Ishikawa (cell line): Measurements from ENCODE around the gene AP3D1.
A peak's percentile ranks its signal among the peaks of the same experiment; 100 is the strongest.

Source experiments
- CEBPB ChIP-seq: IDR thresholded peaks from 2 replicates; pipeline ENCODE4 v1.6.1; 2012
- CREB1 ChIP-seq: IDR thresholded peaks from 2 replicates; pipeline ENCODE4 v1.6.1; 2012; ENCODE audit warnings: low read depth
- EGR1 ChIP-seq: IDR thresholded peaks from 2 replicates; pipeline ENCODE4 v1.6.1; 2012
- EP300 ChIP-seq: IDR thresholded peaks from 2 replicates; pipeline ENCODE4 v1.6.1; 2012; ENCODE audit warnings: borderline replicate concordance
- FOXM1 ChIP-seq: IDR thresholded peaks from 2 replicates; pipeline ENCODE4 v1.6.1; 2012; ENCODE audit warnings: low read depth, borderline replicate concordance
- NFIC ChIP-seq: IDR thresholded peaks from 2 replicates; pipeline ENCODE4 v1.6.1; 2012
- RAD21 ChIP-seq: IDR thresholded peaks from 2 replicates; pipeline ENCODE4 v1.6.1; 2012; ENCODE audit warnings: low read depth
- TAF1 ChIP-seq: IDR thresholded peaks from 2 replicates; pipeline ENCODE4 v1.6.1; 2012; ENCODE audit warnings: low read depth, mild to moderate bottlenecking
- TCF12 ChIP-seq: IDR thresholded peaks from 2 replicates; pipeline ENCODE4 v1.6.1; 2012; ENCODE audit warnings: low read depth
- TEAD4 ChIP-seq: IDR thresholded peaks from 2 replicates; pipeline ENCODE4 v1.6.1; 2012
- YY1 ChIP-seq: IDR thresholded peaks from 2 replicates; pipeline ENCODE4 v1.6.1; 2012; ENCODE audit warnings: low read depth
- ZBTB7A ChIP-seq: IDR thresholded peaks from 2 replicates; pipeline ENCODE4 v1.6.1; 2012; ENCODE audit warnings: low read depth
- TF ChIP-seq, protein P1 (sequence below): IDR thresholded peaks from 2 replicates; pipeline ENCODE4 v1.6.1; 2012
- TF ChIP-seq, protein P2 (sequence below): IDR thresholded peaks from 2 replicates; pipeline ENCODE4 v1.6.1; 2012
- TF ChIP-seq, protein P3 (sequence below): IDR thresholded peaks from 2 replicates; pipeline ENCODE4 v1.6.1; 2012; ENCODE audit warnings: low read depth, mild to moderate bottlenecking

The AP3D1 gene

DNA sequence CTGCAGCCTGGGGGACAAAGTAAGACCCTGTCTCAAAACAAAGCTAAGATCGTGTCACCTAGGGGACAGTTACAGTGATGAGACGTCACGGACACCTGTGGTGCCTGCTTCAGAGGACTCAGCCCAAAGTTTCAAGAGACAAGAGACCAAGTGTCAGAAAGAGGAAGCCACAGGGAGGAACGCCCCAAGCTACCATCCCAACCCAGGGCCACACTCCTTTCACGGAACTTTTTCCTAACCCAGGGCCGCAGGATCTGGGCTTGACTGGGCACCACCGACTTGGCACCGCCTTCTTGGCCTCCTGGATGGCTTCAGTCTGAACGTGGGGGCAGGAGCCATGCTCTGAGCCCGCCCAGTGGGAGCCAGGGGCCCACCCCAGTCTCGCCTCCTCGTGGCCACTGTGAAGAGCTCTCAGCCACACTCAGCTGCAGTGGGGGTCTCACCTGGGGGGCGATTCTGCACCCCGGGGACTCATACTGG is 63.7 kb downstream of the AP3D1 start:
- TF ChIP-seq TCF12: no peak
- TF ChIP-seq, protein P1, sequence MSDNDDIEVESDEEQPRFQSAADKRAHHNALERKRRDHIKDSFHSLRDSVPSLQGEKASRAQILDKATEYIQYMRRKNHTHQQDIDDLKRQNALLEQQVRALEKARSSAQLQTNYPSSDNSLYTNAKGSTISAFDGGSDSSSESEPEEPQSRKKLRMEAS: no peak
- no peak for TF ChIP-seq RAD21
- no peak for TF ChIP-seq EP300
- TF ChIP-seq, protein P2, sequence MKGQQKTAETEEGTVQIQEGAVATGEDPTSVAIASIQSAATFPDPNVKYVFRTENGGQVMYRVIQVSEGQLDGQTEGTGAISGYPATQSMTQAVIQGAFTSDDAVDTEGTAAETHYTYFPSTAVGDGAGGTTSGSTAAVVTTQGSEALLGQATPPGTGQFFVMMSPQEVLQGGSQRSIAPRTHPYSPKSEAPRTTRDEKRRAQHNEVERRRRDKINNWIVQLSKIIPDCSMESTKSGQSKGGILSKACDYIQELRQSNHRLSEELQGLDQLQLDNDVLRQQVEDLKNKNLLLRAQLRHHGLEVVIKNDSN: no peak
- no peak for TF ChIP-seq EGR1
- TF ChIP-seq, protein P3, sequence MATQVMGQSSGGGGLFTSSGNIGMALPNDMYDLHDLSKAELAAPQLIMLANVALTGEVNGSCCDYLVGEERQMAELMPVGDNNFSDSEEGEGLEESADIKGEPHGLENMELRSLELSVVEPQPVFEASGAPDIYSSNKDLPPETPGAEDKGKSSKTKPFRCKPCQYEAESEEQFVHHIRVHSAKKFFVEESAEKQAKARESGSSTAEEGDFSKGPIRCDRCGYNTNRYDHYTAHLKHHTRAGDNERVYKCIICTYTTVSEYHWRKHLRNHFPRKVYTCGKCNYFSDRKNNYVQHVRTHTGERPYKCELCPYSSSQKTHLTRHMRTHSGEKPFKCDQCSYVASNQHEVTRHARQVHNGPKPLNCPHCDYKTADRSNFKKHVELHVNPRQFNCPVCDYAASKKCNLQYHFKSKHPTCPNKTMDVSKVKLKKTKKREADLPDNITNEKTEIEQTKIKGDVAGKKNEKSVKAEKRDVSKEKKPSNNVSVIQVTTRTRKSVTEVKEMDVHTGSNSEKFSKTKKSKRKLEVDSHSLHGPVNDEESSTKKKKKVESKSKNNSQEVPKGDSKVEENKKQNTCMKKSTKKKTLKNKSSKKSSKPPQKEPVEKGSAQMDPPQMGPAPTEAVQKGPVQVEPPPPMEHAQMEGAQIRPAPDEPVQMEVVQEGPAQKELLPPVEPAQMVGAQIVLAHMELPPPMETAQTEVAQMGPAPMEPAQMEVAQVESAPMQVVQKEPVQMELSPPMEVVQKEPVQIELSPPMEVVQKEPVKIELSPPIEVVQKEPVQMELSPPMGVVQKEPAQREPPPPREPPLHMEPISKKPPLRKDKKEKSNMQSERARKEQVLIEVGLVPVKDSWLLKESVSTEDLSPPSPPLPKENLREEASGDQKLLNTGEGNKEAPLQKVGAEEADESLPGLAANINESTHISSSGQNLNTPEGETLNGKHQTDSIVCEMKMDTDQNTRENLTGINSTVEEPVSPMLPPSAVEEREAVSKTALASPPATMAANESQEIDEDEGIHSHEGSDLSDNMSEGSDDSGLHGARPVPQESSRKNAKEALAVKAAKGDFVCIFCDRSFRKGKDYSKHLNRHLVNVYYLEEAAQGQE: no peak
- no peak for TF ChIP-seq CREB1
- no peak for TF ChIP-seq CEBPB

DNA sequence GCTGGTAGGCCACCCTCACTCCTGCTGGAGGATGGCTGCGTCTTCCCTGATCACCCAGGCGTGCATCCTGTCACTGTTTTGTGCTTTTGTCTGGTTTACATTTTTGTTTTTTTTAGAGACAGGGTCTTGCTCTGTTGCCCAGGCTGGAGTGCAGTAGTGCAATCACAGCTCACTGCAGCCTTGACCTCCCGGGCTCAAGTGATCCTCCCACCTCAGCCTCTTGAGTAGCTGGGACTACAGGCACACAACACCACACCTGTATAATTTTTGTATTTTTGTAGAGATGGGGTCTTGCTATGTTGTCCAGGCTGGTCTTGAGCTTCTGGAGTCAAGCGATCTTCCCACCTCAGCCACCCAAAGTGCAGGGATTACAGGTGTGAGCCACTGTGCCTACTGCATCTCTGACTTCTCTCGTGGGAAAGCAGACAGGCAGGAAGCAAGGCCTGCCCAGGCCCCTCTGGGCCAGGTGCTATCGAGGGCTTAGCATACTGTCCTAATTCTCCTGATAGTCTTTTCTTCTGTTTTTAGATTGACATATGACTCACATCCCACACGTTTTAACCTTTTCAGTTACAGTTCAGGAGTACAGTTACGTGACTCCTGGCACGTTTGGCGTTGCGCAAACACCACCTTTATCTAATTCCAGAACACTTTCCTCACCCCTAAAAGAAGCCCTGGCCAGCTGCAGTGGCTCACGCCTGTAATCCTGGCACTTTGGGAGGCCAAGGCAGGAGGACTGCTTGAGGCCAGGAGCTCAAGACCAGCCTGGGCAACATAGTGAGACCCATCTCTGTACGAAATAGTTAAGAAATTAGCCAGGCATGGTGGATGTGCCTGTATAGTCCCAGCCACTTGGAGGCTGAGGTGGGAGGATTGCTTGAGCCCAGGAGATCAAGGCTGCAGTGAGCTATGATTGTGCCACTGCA is 64.4 kb downstream of the AP3D1 start:
- TF ChIP-seq CEBPB: peak; percentile 77

DNA sequence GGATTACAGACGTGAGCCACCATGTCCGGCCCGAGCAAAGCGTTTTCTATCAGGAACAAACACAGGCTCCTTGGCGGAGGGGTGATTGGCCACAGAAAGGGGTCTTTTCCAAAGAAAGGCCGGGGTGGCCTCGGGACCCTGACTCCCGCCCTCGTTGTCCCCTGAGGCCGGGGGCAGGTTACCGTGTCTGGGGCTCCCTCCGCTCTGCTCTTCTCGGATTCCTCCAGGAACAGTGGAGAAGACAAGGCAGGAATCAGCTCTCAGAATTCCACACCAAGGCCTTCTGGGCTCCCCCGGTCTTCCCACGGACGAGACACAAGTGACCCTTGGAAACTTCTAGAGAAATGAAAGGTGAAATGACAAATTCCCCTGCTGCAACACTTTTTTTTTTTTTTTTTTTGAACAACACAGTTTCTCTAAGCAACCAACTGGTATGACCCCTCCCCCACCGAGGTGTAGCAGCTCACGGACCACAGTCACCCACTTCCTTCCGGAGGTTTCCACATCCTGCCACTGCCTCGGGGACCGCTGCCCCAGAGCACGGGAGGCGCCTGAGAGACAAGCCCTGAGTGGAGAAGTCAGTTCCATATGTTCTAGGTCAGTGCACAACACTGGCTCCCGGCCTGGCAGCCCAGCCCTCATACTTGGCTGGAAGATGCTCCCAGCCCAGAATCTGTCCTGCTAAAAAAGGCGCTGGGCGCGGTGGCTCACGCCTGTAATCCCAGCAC is 66.2 kb downstream of the AP3D1 start:
- TF ChIP-seq FOXM1: no peak
- TF ChIP-seq TAF1: no peak
- TF ChIP-seq YY1: no peak
- TF ChIP-seq, protein P1: no peak
- TF ChIP-seq CEBPB: no peak
- no peak for TF ChIP-seq ZBTB7A
- TF ChIP-seq, protein P3: no peak
- no peak for TF ChIP-seq RAD21
- TF ChIP-seq, protein P2: no peak
- no peak for TF ChIP-seq TEAD4
- no peak for TF ChIP-seq TCF12
- no peak for TF ChIP-seq NFIC
- TF ChIP-seq CREB1: no peak
- no peak for TF ChIP-seq EGR1
- TF ChIP-seq EP300: no peak

DNA sequence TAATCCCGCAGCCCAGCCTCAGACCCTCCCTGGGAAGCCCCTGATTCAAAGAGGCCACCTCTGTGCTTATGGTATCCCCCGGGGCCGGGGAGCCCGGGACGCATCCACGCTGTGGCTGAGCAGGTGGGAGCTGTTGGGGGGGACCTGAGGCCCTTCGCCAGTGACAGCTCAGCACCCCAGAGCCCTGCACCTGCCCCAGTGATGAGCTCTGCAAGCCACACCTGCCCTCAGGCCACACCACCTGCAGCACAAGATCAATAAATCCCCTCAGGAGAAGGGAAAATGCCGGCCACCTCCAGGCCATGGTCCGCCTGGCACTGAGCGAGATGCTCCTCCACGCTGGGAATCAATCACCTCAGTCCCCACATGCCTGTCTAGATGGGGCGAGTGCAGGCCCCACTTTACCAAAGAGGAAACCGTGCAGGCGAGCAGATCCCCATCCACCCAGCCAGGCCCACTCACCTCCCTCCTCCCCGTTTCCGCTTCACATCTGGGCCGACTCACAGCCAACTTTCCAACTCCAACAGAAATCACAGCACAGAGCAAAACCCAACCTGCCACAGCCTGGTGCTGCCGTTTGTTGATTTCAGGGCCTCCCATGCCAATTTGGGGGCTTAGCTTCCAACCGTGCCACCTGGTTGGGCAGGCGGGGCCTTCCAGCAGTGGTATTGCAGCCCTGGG is 68.1 kb downstream of the AP3D1 start:
- TF ChIP-seq TCF12 (no peak), ZBTB7A (no peak), NFIC (no peak), FOXM1 (no peak), EP300 (no peak), EGR1 (no peak), TAF1 (no peak), RAD21 (no peak), TEAD4 (no peak), YY1 (no peak)
- TF ChIP-seq, protein P3: no peak
- TF ChIP-seq, protein P2: no peak
- TF ChIP-seq, protein P1: no peak
